Suprapubic skin (tissue), 4 donors: ENCODE results near the gene SEL1L. TPM values are rescaled to one million over a fixed set of nuclear protein-coding genes. Genes with fewer than 3 reads are reported as not detected.

Source experiments
- DNase-seq, 2 donors: peaks; one replicate each; pipeline ENCODE4 v3.0.0-alpha.2; 2019; ENCODE audit warnings: low spot score in 2 of 2
- H3K27ac ChIP-seq: fragments of 200-600 bp; sonication (generic); one replicate; pipeline ENCODE4 v1.5.1; 2019
- H3K27me3 ChIP-seq: fragments of 200-600 bp; sonication (generic); one replicate; pipeline ENCODE4 v1.5.1; 2019
- H3K36me3 ChIP-seq: fragments of 200-600 bp; sonication (generic); one replicate; pipeline ENCODE4 v1.5.1; 2019
- H3K4me1 ChIP-seq: fragments of 200-600 bp; sonication (generic); one replicate; pipeline ENCODE4 v1.5.1; 2019
- H3K4me3 ChIP-seq: fragments of 200-600 bp; sonication (generic); one replicate; pipeline ENCODE4 v1.5.1; 2019; ENCODE audit warnings: mild to moderate bottlenecking
- H3K9me3 ChIP-seq: fragments of 200-600 bp; sonication (generic); one replicate; pipeline ENCODE4 v1.5.1; 2019
- EP300 ChIP-seq: sonication (generic); formaldehyde crosslinking; IDR thresholded peaks from one replicate; pipeline ENCODE4 v1.6.1; 2017; ENCODE audit warnings: antibody characterized with exemption
- POLR2A ChIP-seq, 2 donors: fragments of 450-650 bp; IDR thresholded peaks; one replicate each; pipeline ENCODE4 v1.6.1; 2017; ENCODE audit warnings: antibody characterized with exemption in 2 of 2, mild to moderate bottlenecking in 2 of 2, moderate library complexity in 2 of 2
- POLR2AphosphoS5 ChIP-seq, 3 donors: sonication (generic); formaldehyde crosslinking; IDR thresholded peaks; one replicate each; pipeline ENCODE4 v1.6.1; 2017; ENCODE audit warnings: antibody characterized with exemption in 3 of 3
- WGBS: methylation state at CpG from one replicate; pipeline ENCODE4 v1.1.5; 2018; 5-methylcytosine and 5-hydroxymethylcytosine counted together
- total RNA-seq, 4 donors: library from RNA; depleted of rRNA; stranded (reverse); fragments of >200 nt; gene quantifications; one replicate each; pipeline ENCODE4 v1.1.0, GENCODE V29; 2016
- TF ChIP-seq, protein P1 (sequence below), 2 donors: fragments of 200-600 bp in 1 of 2; fragments of 450-650 bp in 1 of 2; sonication (generic) in 1 of 2; IDR thresholded peaks; one replicate each; pipeline ENCODE4 v1.5.1; 2016 to 2019; ENCODE audit warnings: antibody characterized with exemption in 2 of 2, mild to moderate bottlenecking in 1 of 2, moderate library complexity in 1 of 2

The SEL1L gene
- total RNA-seq, 4 donors from 2014 or later, result 24.8 to 37.8 (median 35.0) TPM

DNA sequence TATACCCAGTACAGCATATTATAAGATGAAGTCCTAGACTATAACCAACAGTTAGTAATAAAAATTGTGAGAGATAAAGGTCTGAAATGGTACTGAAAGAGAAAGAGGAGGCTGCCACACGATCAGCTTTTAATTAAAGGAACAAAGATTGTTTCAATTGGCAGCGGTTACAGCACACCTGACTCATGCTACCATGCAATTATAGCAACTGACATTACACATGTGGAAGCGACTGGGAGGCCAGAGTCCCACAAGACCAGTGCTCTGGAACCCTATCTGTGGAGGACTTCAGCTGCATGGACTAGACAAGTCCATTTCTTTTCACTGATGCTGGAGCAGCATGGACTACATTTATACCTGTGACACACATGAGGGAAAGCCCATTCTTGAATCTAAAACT is 55.2 kb downstream of the SEL1L start:
- DNase-seq, result no peak
- no peak for TF ChIP-seq POLR2AphosphoS5 (IDR thresholded peaks at IDR 0.05)
- TF ChIP-seq POLR2A (IDR thresholded peaks at IDR 0.05), result no peak
- no peak for TF ChIP-seq EP300
- TF ChIP-seq, protein P1, sequence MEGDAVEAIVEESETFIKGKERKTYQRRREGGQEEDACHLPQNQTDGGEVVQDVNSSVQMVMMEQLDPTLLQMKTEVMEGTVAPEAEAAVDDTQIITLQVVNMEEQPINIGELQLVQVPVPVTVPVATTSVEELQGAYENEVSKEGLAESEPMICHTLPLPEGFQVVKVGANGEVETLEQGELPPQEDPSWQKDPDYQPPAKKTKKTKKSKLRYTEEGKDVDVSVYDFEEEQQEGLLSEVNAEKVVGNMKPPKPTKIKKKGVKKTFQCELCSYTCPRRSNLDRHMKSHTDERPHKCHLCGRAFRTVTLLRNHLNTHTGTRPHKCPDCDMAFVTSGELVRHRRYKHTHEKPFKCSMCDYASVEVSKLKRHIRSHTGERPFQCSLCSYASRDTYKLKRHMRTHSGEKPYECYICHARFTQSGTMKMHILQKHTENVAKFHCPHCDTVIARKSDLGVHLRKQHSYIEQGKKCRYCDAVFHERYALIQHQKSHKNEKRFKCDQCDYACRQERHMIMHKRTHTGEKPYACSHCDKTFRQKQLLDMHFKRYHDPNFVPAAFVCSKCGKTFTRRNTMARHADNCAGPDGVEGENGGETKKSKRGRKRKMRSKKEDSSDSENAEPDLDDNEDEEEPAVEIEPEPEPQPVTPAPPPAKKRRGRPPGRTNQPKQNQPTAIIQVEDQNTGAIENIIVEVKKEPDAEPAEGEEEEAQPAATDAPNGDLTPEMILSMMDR (IDR thresholded peaks at IDR 0.05), result no peak
- Histone ChIP-seq H3K9me3 (no peaks in the 10 kb centered on the region), H3K27me3 (no peaks in the 10 kb centered on the region), H3K4me1 (no peaks in the 10 kb centered on the region), H3K4me3 (no peak overlapping the region), H3K27ac (no peak overlapping the region), H3K36me3 (peaks cover 61% of the 10 kb centered on the region)
- WGBS, result 65% methylated on average over 3 of the region's 3 CpGs

DNA sequence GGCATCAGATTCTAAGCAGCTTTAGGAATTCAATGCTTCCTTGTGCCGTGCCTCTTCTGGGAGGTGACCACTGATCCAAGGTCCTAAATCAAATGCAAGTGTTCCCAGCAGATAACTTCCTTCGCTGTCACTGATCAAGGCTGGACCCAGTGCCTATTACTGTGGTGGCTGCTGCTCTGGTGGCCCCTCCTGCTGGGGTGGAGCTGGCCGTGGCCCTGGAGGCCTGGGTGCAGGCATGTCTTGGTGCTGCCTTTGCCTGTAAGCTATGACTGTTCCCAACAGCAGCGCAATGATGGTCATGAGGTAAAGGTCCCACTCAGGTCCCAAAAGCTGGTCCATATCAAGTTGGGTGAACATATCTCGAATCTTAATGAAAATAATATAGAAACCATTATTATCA is 56.8 kb downstream of the SEL1L start:
- no peak overlapping the region for H3K4me3 ChIP-seq
- WGBS, result 78% methylated on average over 4 of the region's 5 CpGs
- no peak for TF ChIP-seq EP300
- no peak for TF ChIP-seq POLR2AphosphoS5 (IDR thresholded peaks at IDR 0.05)
- TF ChIP-seq, protein P1 (IDR thresholded peaks at IDR 0.05), result no peak
- TF ChIP-seq POLR2A (IDR thresholded peaks at IDR 0.05), result no peak
- peaks cover 12% of the 10 kb centered on the region for H3K4me1 ChIP-seq
- H3K27me3 ChIP-seq, result no peaks in the 10 kb centered on the region
- H3K27ac ChIP-seq, result no peak overlapping the region
- DNase-seq, result no peak
- no peaks in the 10 kb centered on the region for H3K9me3 ChIP-seq
- H3K36me3 ChIP-seq, result peaks cover 53% of the 10 kb centered on the region

DNA sequence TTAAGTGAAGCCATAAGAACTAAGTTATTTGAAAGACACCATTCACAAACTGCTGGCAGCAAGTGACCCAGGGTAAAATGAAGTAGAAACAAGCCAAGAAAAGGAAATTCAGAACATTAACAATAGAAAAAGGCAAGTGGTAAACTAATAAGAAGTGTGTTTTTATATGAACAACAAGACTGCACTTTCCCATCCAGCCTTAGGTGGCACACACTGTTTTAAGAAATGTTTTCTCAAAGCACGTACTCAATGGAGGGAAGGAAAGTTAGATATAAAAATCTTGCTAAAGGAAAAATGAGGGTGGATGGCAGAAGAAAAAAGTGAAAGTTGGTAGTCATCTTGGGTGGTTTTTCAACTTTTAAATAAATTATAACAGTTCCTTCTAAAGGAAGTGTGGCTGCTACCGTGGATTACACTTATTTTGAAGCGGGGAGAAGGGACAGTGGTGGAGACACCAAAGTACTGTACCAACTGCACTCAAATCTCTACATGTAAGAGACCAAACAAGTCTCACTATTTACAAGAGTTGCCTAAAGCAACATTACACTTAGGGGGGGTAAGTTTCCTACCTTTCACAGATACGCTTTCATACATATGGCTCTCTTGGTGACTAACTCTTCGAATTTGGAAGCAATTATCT is 58.8 kb downstream of the SEL1L start:
- Histone ChIP-seq H3K27ac (no peak overlapping the region), H3K9me3 (no peaks in the 10 kb centered on the region), H3K4me1 (peaks cover 16% of the 10 kb centered on the region), H3K27me3 (no peaks in the 10 kb centered on the region), H3K4me3 (no peak overlapping the region), H3K36me3 (peaks cover 39% of the 10 kb centered on the region)
- TF ChIP-seq POLR2A (IDR thresholded peaks at IDR 0.05) (no peak), EP300 (no peak), POLR2AphosphoS5 (IDR thresholded peaks at IDR 0.05) (no peak)
- TF ChIP-seq, protein P1 (IDR thresholded peaks at IDR 0.05), result no peak
- no peak for DNase-seq
- 92% methylated on average over 5 of the region's 5 CpGs for WGBS

DNA sequence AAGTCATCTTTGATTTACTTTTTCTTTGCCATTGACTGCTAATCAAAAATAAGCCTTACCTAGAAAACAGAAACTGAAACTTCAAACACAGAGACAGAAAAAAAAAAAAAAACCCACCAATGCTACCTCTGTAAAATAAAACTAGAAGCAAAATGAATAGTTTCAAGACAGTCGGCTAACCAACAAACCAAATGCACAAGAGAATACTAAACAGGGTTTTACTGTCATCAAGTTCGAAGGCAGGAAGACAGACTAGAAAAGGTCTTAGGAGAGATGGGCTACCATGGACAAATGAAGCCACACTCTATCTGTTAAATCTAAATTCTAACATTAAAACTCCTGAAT is 59.5 kb downstream of the SEL1L start:
- Histone ChIP-seq H3K27me3 (no peaks in the 10 kb centered on the region), H3K9me3 (no peaks in the 10 kb centered on the region), H3K4me1 (peaks cover 16% of the 10 kb centered on the region), H3K27ac (no peak overlapping the region), H3K4me3 (no peak overlapping the region), H3K36me3 (peaks cover 33% of the 10 kb centered on the region)
- no peak for DNase-seq
- TF ChIP-seq POLR2AphosphoS5 (IDR thresholded peaks at IDR 0.05), result no peak
- TF ChIP-seq, protein P1 (IDR thresholded peaks at IDR 0.05), result no peak
- no peak for TF ChIP-seq EP300
- TF ChIP-seq POLR2A (IDR thresholded peaks at IDR 0.05), result no peak
- 80% methylated on average over 2 of the region's 2 CpGs for WGBS

DNA sequence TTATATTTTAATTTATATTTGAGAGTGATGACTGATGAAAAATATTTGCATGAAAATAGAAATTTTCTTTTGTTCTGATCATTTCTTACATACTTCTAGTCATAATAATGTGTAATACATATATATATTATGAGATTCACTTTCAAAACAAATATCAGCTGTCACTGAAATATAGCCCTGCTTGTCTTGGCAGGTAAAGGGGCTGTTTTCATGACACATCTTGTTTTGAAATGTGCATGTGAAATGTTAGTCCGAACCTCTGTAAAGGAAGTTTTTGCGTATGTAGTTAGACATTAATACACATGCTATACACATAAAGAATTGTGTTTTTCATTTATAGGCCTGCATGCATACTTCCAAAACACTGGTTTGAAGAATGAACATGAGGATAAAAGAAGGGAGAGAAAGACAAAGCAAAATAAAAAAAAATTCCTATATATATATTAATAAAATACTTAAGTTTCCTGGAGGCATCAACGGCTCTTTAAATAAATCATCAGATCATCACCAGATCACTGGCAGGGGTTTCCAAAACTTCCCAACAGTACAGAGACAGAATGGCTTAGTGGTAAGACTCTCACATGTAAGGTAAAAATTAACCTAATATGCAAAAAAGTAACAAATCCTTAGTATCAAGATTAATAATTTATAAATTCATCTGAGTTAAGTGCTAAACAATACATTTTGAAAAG is 60.1 kb downstream of the SEL1L start:
- H3K4me3 ChIP-seq, result no peak overlapping the region
- WGBS, result 55% methylated on average over 3 of the region's 3 CpGs
- no peak overlapping the region for H3K27ac ChIP-seq
- H3K4me1 ChIP-seq, result peaks cover 16% of the 10 kb centered on the region
- H3K27me3 ChIP-seq, result no peaks in the 10 kb centered on the region
- no peaks in the 10 kb centered on the region for H3K9me3 ChIP-seq
- no peak for DNase-seq
- TF ChIP-seq POLR2A (IDR thresholded peaks at IDR 0.05) (no peak), EP300 (no peak), POLR2AphosphoS5 (IDR thresholded peaks at IDR 0.05) (no peak)
- TF ChIP-seq, protein P1 (IDR thresholded peaks at IDR 0.05), result no peak
- peaks cover 28% of the 10 kb centered on the region for H3K36me3 ChIP-seq
